Measurements from ENCODE around the gene RPGRIP1L. TPM values are rescaled to one million over a fixed set of nuclear protein-coding genes. Genes with fewer than 3 reads are reported as not detected.
"Not testable (repeated sequence)": the region's sequence is repeated elsewhere in the genome, so short reads cannot be mapped to it uniquely, and the experiment has no call there.

RPGRIP1L gene
- polyA plus RNA-seq, 1 donor = 6.4 TPM

- no peak for DNase-seq
Observed at GRCh38 chr16:53711390-53711789, 7.7 kb upstream of the RPGRIP1L start.

GRCh38 chr16:53708490-53708889 lies 4.8 kb upstream of the RPGRIP1L start:
- no peak for DNase-seq

GRCh38 chr16:53707671-53708070 lies 4.0 kb upstream of the RPGRIP1L start:
- DNase-seq = no peak

- DNase-seq = no peak
Observed at GRCh38 chr16:53704445-53704813, 770 bp upstream of the RPGRIP1L start.

- not testable (repeated sequence) for DNase-seq
Observed at GRCh38 chr16:53698271-53698670, 5.4 kb downstream of the RPGRIP1L start.

GRCh38 chr16:53695070-53695469 lies 8.6 kb downstream of the RPGRIP1L start:
- DNase-seq = no peak

GRCh38 chr16:53693320-53693719 lies 10.3 kb downstream of the RPGRIP1L start:
- no peak for DNase-seq

- no peak for DNase-seq
Observed at GRCh38 chr16:53692146-53692545, 11.5 kb downstream of the RPGRIP1L start.

- no peak for DNase-seq
Observed at GRCh38 chr16:53690771-53691170, 12.9 kb downstream of the RPGRIP1L start.

GRCh38 chr16:53689636-53690035 lies 14.0 kb downstream of the RPGRIP1L start:
- DNase-seq = no peak

- no peak for DNase-seq
Observed at GRCh38 chr16:53686710-53687109, 16.9 kb downstream of the RPGRIP1L start.

GRCh38 chr16:53685334-53685733 lies 18.3 kb downstream of the RPGRIP1L start:
- DNase-seq = not testable (repeated sequence)

GRCh38 chr16:53681354-53681753 lies 22.3 kb downstream of the RPGRIP1L start:
- DNase-seq = no peak

- no peak for DNase-seq
Observed at GRCh38 chr16:53680756-53681155, 22.9 kb downstream of the RPGRIP1L start.

GRCh38 chr16:53678756-53679343 lies 24.8 kb downstream of the RPGRIP1L start:
- no peak for DNase-seq

- DNase-seq = no peak
Observed at GRCh38 chr16:53678155-53678554, 25.5 kb downstream of the RPGRIP1L start.

GRCh38 chr16:53673189-53673588 lies 30.5 kb downstream of the RPGRIP1L start:
- DNase-seq = no peak

GRCh38 chr16:53672461-53672860 lies 31.2 kb downstream of the RPGRIP1L start:
- DNase-seq = no peak

- DNase-seq = no peak
Observed at GRCh38 chr16:53668869-53669268, 34.8 kb downstream of the RPGRIP1L start.

- DNase-seq = no peak
Observed at GRCh38 chr16:53666786-53667415, 36.8 kb downstream of the RPGRIP1L start.

- peak; percentile 21 for DNase-seq
Observed at GRCh38 chr16:53664724-53665345, 38.8 kb downstream of the RPGRIP1L start.

- DNase-seq = no peak
Observed at GRCh38 chr16:53662072-53662471, 41.6 kb downstream of the RPGRIP1L start.

- DNase-seq = no peak
Observed at GRCh38 chr16:53654946-53655345, 48.7 kb downstream of the RPGRIP1L start.

- DNase-seq = no peak
Observed at GRCh38 chr16:53651357-53651756, 52.3 kb downstream of the RPGRIP1L start.
